Gastroesophageal sphincter (tissue), 4 donors: ENCODE data around the gene MRPL43. TPM values are rescaled to one million over a fixed set of nuclear protein-coding genes. Genes with fewer than 3 reads are reported as not detected.

Experiments
- ATAC-seq: fragments of 150-250 bp; one replicate; pipeline ENCODE4 v1.9.1; 2016; ENCODE audit warnings: mild to moderate bottlenecking, moderate library complexity
- H3K27ac ChIP-seq, 4 donors: fragments of 200-600 bp; sonication (generic) in 3 of 4; 1 replicate in 3 of 4; 2 replicates in 1 of 4; pipeline ENCODE4 v1.5.1; 2016 to 2019
- H3K27me3 ChIP-seq: fragments of 200-600 bp; sonication (generic); one replicate; pipeline ENCODE4 v1.5.1; 2019
- H3K36me3 ChIP-seq, 2 donors: fragments of 200-600 bp; sonication (generic); one replicate each; pipeline ENCODE4 v1.5.1; 2019; ENCODE audit warnings: control low read depth in 1 of 2
- H3K4me1 ChIP-seq, 3 donors: fragments of 200-600 bp; sonication (generic); 1 replicate in 2 of 3; 2 replicates in 1 of 3; pipeline ENCODE4 v1.5.1; 2016 to 2019; ENCODE audit warnings: control low read depth in 2 of 3
- H3K4me3 ChIP-seq, 2 donors: fragments of 200-600 bp; sonication (generic); one replicate each; pipeline ENCODE4 v1.5.1; 2019; ENCODE audit warnings: mild to moderate bottlenecking in 1 of 2, moderate library complexity in 1 of 2
- H3K9me3 ChIP-seq, 3 donors: fragments of 200-600 bp; sonication (generic); one replicate each; pipeline ENCODE4 v1.5.1; 2017 to 2019; ENCODE audit warnings: control low read depth in 2 of 3
- EP300 ChIP-seq: sonication (generic); formaldehyde crosslinking; IDR thresholded peaks from one replicate; pipeline ENCODE4 v1.6.1; 2017; ENCODE audit warnings: antibody characterized with exemption, mild to moderate bottlenecking
- POLR2A ChIP-seq, 2 donors: fragments of 450-650 bp; IDR thresholded peaks; one replicate each; pipeline ENCODE4 v1.6.1; 2017; ENCODE audit warnings: antibody characterized with exemption in 2 of 2, mild to moderate bottlenecking in 2 of 2, moderate library complexity in 1 of 2
- POLR2AphosphoS5 ChIP-seq: sonication (generic); formaldehyde crosslinking; IDR thresholded peaks from one replicate; pipeline ENCODE4 v1.6.1; 2017; ENCODE audit warnings: antibody characterized with exemption
- WGBS, 2 donors: methylation state at CpG; one replicate each; pipeline ENCODE4 v1.1.5; 2018; ENCODE audit warnings: low coverage in 1 of 2; 5-methylcytosine and 5-hydroxymethylcytosine counted together
- total RNA-seq, 4 donors: library from RNA; depleted of rRNA; stranded (reverse); fragments of >200 nt; gene quantifications; one replicate each; pipeline ENCODE4 v1.1.0, GENCODE V29; 2016
- TF ChIP-seq, protein P1 (sequence below), 4 experiments: fragments of 200-600 bp in 2 of 4; fragments of 450-650 bp in 2 of 4; sonication (generic) in 1 of 4; IDR thresholded peaks; one replicate each; pipeline ENCODE4 v1.5.1; 2017 to 2019; ENCODE audit warnings: antibody characterized with exemption in 4 of 4, mild to moderate bottlenecking in 2 of 4, moderate library complexity in 2 of 4

Gene MRPL43
- total RNA-seq, 4 donors from 2014 or later, result 58.0 to 93.8 (median 80.7) TPM

DNA sequence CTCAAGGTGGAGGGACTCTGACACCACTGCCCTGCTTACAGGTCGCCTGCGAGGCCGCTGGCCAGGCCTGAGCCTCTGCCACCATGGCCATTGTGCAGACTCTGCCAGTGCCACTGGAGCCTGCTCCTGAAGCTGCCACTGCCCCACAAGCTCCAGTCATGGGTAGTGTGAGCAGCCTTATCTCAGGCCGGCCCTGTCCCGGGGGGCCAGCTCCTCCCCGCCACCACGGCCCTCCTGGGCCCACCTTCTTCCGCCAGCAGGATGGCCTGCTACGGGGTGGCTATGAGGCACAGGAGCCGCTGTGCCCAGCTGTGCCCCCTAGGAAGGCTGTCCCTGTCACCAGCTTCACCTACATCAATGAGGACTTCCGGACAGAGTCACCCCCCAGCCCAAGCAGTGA lies 15.2 kb upstream of the MRPL43 start:
- Histone ChIP-seq H3K27me3 (no peaks in the 10 kb centered on the region), H3K4me3 (no peak overlapping the region), H3K4me1 (peaks cover 2 to 88% (median 22%) of the 10 kb centered on the region in 3 donors), H3K9me3 (no peaks in the 10 kb centered on the region), H3K36me3 (peaks cover 0 to 52% of the 10 kb centered on the region in 2 donors), H3K27ac (peak overlapping the region; percentile 77 to 99 (median 98))
- 80% methylated on average over 3 of the region's 11 CpGs; no CpG with 5 or more reads in 1 of the 2 donors for WGBS, 2 donors
- TF ChIP-seq EP300 (no peak), POLR2A (IDR thresholded peaks at IDR 0.05) (no peak), POLR2AphosphoS5 (no peak)
- TF ChIP-seq, protein P1, sequence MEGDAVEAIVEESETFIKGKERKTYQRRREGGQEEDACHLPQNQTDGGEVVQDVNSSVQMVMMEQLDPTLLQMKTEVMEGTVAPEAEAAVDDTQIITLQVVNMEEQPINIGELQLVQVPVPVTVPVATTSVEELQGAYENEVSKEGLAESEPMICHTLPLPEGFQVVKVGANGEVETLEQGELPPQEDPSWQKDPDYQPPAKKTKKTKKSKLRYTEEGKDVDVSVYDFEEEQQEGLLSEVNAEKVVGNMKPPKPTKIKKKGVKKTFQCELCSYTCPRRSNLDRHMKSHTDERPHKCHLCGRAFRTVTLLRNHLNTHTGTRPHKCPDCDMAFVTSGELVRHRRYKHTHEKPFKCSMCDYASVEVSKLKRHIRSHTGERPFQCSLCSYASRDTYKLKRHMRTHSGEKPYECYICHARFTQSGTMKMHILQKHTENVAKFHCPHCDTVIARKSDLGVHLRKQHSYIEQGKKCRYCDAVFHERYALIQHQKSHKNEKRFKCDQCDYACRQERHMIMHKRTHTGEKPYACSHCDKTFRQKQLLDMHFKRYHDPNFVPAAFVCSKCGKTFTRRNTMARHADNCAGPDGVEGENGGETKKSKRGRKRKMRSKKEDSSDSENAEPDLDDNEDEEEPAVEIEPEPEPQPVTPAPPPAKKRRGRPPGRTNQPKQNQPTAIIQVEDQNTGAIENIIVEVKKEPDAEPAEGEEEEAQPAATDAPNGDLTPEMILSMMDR (IDR thresholded peaks at IDR 0.05), result no peak
- no peak for ATAC-seq

DNA sequence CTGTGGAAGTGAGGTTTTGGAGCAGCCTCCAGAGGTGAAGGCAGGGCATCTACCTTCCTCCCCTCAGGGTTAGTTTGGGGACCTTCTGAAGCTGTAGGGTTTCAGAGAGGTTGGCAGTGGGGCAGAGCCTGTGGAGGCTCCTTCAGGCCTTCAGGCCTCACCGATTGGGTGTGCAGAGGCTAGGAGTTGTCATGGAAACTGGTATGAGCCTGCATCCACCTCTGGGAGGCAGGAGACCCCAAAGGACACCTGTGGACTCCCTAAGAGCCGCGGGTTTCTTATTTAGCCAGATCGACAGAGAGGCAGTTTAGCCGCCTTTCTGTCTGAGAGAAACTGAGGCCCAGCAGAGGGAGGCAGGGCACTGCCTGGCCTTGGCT lies 14.3 kb upstream of the MRPL43 start:
- Histone ChIP-seq H3K36me3 (peaks cover 0 to 44% of the 10 kb centered on the region in 2 donors), H3K4me3 (peak overlapping the region in 1 of 2 donors; percentile 72), H3K27ac (peak overlapping the region; percentile 77 to 99 (median 98)), H3K9me3 (no peaks in the 10 kb centered on the region), H3K4me1 (peaks cover 2 to 86% (median 20%) of the 10 kb centered on the region in 3 donors), H3K27me3 (no peaks in the 10 kb centered on the region)
- no peak for ATAC-seq
- TF ChIP-seq, protein P1 (IDR thresholded peaks at IDR 0.05), result peak in 1 of 4 experiments; percentile 26
- no peak for TF ChIP-seq POLR2AphosphoS5
- 17% methylated on average over 2 of the region's 5 CpGs; no CpG with 5 or more reads in 1 of the 2 donors for WGBS, 2 donors

DNA sequence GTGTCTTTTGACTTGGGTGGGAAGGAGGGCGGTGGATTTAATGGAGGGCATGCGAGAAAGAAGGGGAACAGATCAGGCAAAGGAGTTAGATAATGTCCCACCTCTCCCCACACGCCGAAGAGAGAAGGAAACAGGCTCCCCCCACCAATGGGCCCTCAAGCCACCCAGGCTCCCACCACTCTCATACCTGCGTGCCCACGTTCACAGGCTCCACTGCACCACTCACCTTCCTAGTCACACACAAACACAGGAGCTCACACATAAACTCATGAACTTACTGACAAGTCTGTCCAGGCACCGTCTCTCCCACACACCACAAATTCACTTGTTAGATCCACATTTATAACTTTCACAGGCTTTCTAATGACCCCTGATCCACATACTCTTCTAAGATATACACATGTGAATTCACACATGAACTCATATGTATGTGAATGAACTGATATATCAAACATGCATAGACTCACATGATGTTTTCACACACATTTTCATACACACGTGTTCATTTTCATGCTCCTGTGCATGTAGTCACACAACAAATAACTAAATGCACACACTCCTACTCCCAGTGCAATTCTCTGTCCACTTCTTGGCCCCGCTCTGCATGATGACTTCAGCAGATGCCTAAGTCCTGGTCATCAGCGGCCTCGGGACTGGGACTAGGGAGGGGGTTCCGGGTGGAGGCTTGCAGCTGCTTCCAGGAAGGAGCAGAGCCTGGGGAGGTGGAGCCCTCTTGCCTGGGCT lies 13.8 kb upstream of the MRPL43 start:
- peaks cover 2 to 88% (median 24%) of the 10 kb centered on the region in 3 donors for H3K4me1 ChIP-seq
- H3K27me3 ChIP-seq, result no peaks in the 10 kb centered on the region
- H3K36me3 ChIP-seq, result peaks cover 0 to 38% of the 10 kb centered on the region in 2 donors
- no peaks in the 10 kb centered on the region for H3K9me3 ChIP-seq
- ATAC-seq, result peak; percentile 68
- peak overlapping the region; percentile 72 to 81 for H3K4me3 ChIP-seq
- H3K27ac ChIP-seq, result peak overlapping the region; percentile 89 to 99 (median 98)
- 3 to 7% methylated on average over 5 to 8 of the region's 12 CpGs for WGBS, 2 donors
- TF ChIP-seq POLR2A (IDR thresholded peaks at IDR 0.05) (peak; percentile 47 to 64), POLR2AphosphoS5 (peak; percentile 98)
- TF ChIP-seq, protein P1 (IDR thresholded peaks at IDR 0.05), result no peak

DNA sequence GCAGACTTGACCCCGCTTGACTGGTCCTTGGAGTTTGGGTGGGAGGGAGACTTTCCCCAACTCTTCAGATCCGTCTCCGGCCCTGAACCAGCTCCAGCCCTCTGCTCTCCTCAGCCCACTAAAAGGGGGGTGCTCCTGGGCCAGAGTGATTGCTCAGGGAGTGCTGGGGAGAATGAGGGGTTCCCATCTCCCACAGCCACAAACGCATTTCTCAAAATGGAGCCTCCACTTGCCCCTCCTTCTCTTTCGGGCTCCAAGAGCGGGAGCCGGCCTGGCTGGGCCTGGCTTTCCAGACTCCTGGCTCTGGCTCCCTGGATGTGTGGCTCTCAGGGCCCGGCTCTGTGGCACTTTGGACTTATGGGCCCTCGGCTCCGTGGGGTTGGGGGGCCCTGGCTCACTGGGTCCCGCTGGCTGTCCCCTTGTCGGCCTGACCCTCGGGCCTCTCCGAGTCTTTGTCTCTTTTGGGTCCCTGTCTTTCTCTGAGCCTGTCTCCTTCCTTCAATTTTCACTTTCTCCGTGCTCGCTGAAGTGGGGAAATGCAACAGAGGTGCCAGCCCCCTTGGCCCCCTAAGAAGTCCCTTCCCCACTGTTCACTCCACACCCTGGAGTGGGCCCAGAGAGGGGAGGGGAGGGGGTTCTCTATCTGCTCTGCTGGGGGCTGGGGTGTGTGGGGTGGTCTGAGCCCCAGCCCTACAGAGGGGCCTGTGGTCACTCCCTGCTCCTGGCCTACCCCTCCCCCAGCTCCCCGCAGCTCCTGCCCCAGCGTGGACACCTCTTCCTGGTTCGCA lies 13.0 kb upstream of the MRPL43 start:
- no peak for ATAC-seq
- peaks cover 2 to 81% (median 24%) of the 10 kb centered on the region in 3 donors for H3K4me1 ChIP-seq
- peaks cover 0 to 30% of the 10 kb centered on the region in 2 donors for H3K36me3 ChIP-seq
- 0% methylated on average over 3 of the region's 19 CpGs; no CpG with 5 or more reads in 1 of the 2 donors for WGBS, 2 donors
- no peaks in the 10 kb centered on the region for H3K27me3 ChIP-seq
- TF ChIP-seq, protein P1 (IDR thresholded peaks at IDR 0.05), result no peak
- TF ChIP-seq POLR2AphosphoS5 (no peak), EP300 (no peak), POLR2A (IDR thresholded peaks at IDR 0.05) (no peak)
- peak overlapping the region; percentile 89 to 99 (median 98) for H3K27ac ChIP-seq
- no peaks in the 10 kb centered on the region for H3K9me3 ChIP-seq
- peak overlapping the region; percentile 72 to 81 for H3K4me3 ChIP-seq
